Erythroblast (primary cell): ENCODE measurements around the gene SLMAP.

Experiments used
- GATA1 ChIP-seq: IDR thresholded peaks from 2 replicates; pipeline ENCODE4 v1.6.1; 2011; ENCODE audit warnings: low read depth, mild to moderate bottlenecking, control low read depth, low read length, moderate library complexity
- POLR2A ChIP-seq: IDR thresholded peaks from 2 replicates; pipeline ENCODE4 v1.6.1; 2011; ENCODE audit warnings: mild to moderate bottlenecking, low read length

DNA sequence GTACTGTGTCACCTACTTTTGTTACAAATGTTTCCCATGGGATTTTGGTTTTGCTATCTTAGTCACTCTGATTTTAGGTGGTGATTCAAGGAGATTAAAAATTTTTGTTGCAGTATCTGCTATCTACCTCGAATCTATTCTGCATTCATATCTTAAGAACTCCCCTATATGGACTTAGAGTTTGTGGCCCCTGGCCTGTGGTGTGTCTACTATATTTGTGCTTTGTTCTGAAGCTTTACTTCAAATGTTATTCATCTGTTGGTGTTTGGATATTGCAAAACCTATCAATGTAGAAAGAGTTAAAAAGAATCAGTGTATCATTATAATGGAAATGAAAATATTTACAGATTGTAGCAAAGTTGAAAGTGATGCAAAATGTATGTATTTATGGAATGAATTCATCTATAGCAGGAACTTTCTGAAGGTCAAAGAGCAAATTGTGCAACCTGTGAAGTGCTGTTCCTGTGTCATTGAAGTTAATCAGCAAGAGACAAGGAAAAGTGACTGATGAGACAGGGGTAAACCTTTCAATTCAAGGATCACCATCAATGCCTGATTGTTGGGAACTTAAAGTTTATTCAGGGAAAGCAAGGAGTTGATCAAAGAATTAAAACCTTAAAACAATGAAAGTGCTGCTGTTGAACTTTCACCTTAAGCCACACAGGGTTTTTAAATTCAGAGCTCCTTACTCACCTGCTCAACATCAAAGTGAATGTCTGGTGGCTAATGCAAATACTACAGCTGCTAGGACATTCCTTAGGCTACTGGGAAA, 71.0 kb downstream of the SLMAP start:
- no peak for TF ChIP-seq POLR2A
- TF ChIP-seq GATA1, result no peak
